ENCODE measurements around the gene DDX3X. TPM values are rescaled to one million over a fixed set of nuclear protein-coding genes. Genes with fewer than 3 reads are reported as not detected.

DDX3X gene
- total and polyA plus RNA-seq, 2 donors (not counting 1 experiment from before 2014, with no cell fraction given): 97.6 to 216 TPM

GRCh38 chrX:41350150-41350975 is 16.4 kb downstream of the DDX3X start:
- Histone ChIP-seq H3K9me3 (ENCODE audit: control insufficient read depth, insufficient read depth, low read depth, low read length) (no peaks in the 10 kb centered on the region), H2AFZ (ENCODE audit: low read length) (no peak overlapping the region), H3K27ac (ENCODE audit: insufficient read depth, low read length) (no peak overlapping the region), H3K36me3 (ENCODE audit: control insufficient read depth, insufficient read depth, low read length) (peaks cover 8% of the 10 kb centered on the region), H4K20me1 (ENCODE audit: control insufficient read depth, extremely low read depth, insufficient read depth, low read length) (no peaks in the 10 kb centered on the region), H3K79me2 (ENCODE audit: control insufficient read depth, insufficient read depth, low read length) (no peaks in the 10 kb centered on the region), H3K4me2 (ENCODE audit: extremely low read depth, insufficient read depth, low read length) (no peak overlapping the region), H3K9ac (ENCODE audit: insufficient read depth, low read length) (no peak overlapping the region), H3K27me3 (ENCODE audit: control insufficient read depth, insufficient read depth, low read length) (no peaks in the 10 kb centered on the region), H3K4me3 (replicated peaks in 1 of 4; ENCODE audit: control extremely low read depth in 1 of 4, insufficient read depth in 1 of 4, low read depth in 3 of 4, low read length in 4 of 4) (no peak overlapping the region), H3K4me1 (ENCODE audit: control insufficient read depth, extremely low read depth, insufficient read depth, low read length) (no peaks in the 10 kb centered on the region)
- TF ChIP-seq CTCF (conservative IDR thresholded peaks at IDR 0.05 in 1 of 2, IDR thresholded peaks at IDR 0.05 in 1 of 2; ENCODE audit: low read depth in 1 of 2, low read length in 2 of 2): no peak
- no peak for TF ChIP-seq EZH2 (IDR thresholded peaks at IDR 0.05; ENCODE audit: low read length, missing control alignments)
- DNase-seq (ENCODE audit: low read depth in 2 of 2): peak; percentile 39 to 42

- peak in 1 of 2 donors; percentile 21 for DNase-seq (ENCODE audit: low read depth in 2 of 2)
- H3K79me2 ChIP-seq (ENCODE audit: control insufficient read depth, insufficient read depth, low read length): no peaks in the 10 kb centered on the region
- H3K4me3 ChIP-seq (replicated peaks in 1 of 4; ENCODE audit: control extremely low read depth in 1 of 4, insufficient read depth in 1 of 4, low read depth in 3 of 4, low read length in 4 of 4): no peak overlapping the region
- H3K36me3 ChIP-seq (ENCODE audit: control insufficient read depth, insufficient read depth, low read length): peaks cover 8% of the 10 kb centered on the region
- H3K9ac ChIP-seq (ENCODE audit: insufficient read depth, low read length): no peak overlapping the region
- H4K20me1 ChIP-seq (ENCODE audit: control insufficient read depth, extremely low read depth, insufficient read depth, low read length): no peaks in the 10 kb centered on the region
- no peaks in the 10 kb centered on the region for H3K27me3 ChIP-seq (ENCODE audit: control insufficient read depth, insufficient read depth, low read length)
- TF ChIP-seq CTCF (conservative IDR thresholded peaks at IDR 0.05 in 1 of 2, IDR thresholded peaks at IDR 0.05 in 1 of 2; ENCODE audit: low read depth in 1 of 2, low read length in 2 of 2) (no peak), EZH2 (IDR thresholded peaks at IDR 0.05; ENCODE audit: low read length, missing control alignments) (no peak)
- no peaks in the 10 kb centered on the region for H3K9me3 ChIP-seq (ENCODE audit: control insufficient read depth, insufficient read depth, low read depth, low read length)
- H3K4me1 ChIP-seq (ENCODE audit: control insufficient read depth, extremely low read depth, insufficient read depth, low read length): no peaks in the 10 kb centered on the region
- H3K4me2 ChIP-seq (ENCODE audit: extremely low read depth, insufficient read depth, low read length): no peak overlapping the region
- H2AFZ ChIP-seq (ENCODE audit: low read length): no peak overlapping the region
- no peak overlapping the region for H3K27ac ChIP-seq (ENCODE audit: insufficient read depth, low read length)
Observed at GRCh38 chrX:41350976-41351569, 17.1 kb downstream of the DDX3X start.

DNA sequence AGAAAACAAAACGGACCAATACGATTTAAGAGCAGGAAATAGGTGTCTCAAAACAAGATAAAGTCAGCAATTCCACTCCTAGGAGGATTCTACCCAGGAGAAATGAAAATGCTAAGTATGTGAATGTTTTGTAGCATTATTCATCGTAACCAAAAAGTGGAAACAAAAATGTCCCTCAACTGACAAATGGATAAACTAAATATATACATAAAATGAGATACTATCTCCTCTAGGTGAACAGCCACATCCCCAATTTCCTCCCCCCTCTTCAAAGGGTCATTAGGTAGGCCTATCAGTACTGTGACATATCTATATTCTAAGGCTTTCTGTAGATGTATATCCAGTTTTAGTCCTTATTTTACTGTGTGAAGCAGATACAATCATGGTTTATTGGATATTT is 18.0 kb downstream of the DDX3X start:
- H3K9me3 ChIP-seq (ENCODE audit: control insufficient read depth, insufficient read depth, low read depth, low read length): no peaks in the 10 kb centered on the region
- no peaks in the 10 kb centered on the region for H3K27me3 ChIP-seq (ENCODE audit: control insufficient read depth, insufficient read depth, low read length)
- H3K4me1 ChIP-seq (ENCODE audit: control insufficient read depth, extremely low read depth, insufficient read depth, low read length): no peaks in the 10 kb centered on the region
- H3K36me3 ChIP-seq (ENCODE audit: control insufficient read depth, insufficient read depth, low read length): peaks cover 6% of the 10 kb centered on the region
- no peak for DNase-seq (ENCODE audit: low read depth in 2 of 2)
- H3K27ac ChIP-seq (ENCODE audit: insufficient read depth, low read length): no peak overlapping the region
- H3K9ac ChIP-seq (ENCODE audit: insufficient read depth, low read length): no peak overlapping the region
- no peaks in the 10 kb centered on the region for H4K20me1 ChIP-seq (ENCODE audit: control insufficient read depth, extremely low read depth, insufficient read depth, low read length)
- no peak overlapping the region for H3K4me2 ChIP-seq (ENCODE audit: extremely low read depth, insufficient read depth, low read length)
- H3K79me2 ChIP-seq (ENCODE audit: control insufficient read depth, insufficient read depth, low read length): no peaks in the 10 kb centered on the region
- no peak overlapping the region for H3K4me3 ChIP-seq (replicated peaks in 1 of 4; ENCODE audit: control extremely low read depth in 1 of 4, insufficient read depth in 1 of 4, low read depth in 3 of 4, low read length in 4 of 4)
- H2AFZ ChIP-seq (ENCODE audit: low read length): no peak overlapping the region
- TF ChIP-seq CTCF (conservative IDR thresholded peaks at IDR 0.05 in 1 of 2, IDR thresholded peaks at IDR 0.05 in 1 of 2; ENCODE audit: low read depth in 1 of 2, low read length in 2 of 2) (no peak), EZH2 (IDR thresholded peaks at IDR 0.05; ENCODE audit: low read length, missing control alignments) (no peak)

All from fibroblast of lung (primary cell).